Inferior parietal cortex (tissue), 1 donor: ENCODE results near the gene ADCYAP1R1.

Experiments
- DNase-seq: peaks from one replicate; pipeline ENCODE4 v3.0.0-alpha.2; 2016; ENCODE audit errors: extremely low spot score

Gene ADCYAP1R1

DNA sequence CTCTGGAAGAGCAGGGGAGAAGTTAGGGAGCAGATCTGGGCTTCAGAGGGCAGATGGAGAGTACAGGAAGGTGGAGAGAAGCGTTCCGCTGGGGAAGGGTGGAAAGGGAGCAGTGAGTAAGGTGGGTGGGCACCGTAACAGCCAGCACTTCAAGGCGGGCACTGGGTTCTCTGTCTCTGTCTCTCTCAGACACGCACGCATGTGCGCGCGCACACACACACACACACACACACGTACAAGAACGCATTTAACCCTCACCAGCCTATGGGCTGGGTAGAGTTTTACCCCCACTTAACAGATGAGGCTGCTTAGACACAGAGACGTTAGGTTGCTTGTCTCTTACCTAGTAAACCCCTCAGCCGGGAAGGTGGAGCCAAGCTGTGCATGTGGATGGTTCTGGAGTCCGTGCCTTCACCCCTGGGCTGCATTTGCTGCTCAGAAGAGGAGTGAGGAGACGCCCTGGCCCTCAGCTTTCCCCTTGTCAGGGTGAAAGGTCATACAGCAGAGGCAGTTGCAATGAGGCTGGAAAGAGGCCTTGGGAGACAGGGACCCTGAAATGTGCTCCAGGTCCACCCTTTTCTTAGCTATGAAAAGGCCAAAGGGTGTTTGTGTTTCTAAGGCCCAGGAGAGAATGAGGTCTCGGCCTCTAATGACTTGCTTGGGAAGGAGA is 16.0 kb downstream of the ADCYAP1R1 start:
- DNase-seq, result no peak

DNA sequence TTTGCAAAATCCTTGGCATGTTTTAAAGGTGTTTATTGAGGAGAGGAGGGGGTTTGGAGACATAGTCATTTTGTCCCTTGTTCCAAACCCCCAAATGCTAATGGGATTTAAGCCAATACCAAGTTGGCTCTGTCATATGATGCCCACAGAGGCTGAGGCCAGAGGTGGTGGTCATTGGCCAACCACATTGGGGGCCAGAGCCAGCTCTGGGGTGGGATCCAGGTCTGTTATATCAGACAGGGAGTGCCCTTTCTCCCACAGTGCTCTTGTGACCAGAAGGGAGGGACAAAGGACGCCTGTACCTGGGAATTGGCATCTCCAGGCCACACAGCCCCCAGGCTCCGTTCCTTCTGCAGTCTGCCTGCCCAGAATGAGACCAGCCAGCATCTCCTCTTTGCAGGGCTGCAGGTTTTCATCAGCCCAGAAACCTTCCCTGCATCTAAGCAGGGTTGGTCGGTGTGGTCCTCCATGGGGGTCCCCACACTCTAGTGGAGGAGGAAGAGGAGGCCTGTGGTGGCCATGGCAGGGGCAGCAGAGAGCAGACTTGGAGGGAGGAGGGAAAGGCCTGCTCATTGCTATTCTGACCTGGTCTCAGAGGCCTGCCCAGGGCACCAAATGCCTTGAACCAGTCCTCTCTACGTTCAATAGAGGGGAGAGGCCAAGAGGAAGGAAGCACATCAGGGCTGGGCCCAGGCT is 17.9 kb downstream of the ADCYAP1R1 start:
- no peak for DNase-seq

- DNase-seq, result no peak
Measured at GRCh38 chr7:31070991-31071644, 19.0 kb downstream of the ADCYAP1R1 start.

DNA sequence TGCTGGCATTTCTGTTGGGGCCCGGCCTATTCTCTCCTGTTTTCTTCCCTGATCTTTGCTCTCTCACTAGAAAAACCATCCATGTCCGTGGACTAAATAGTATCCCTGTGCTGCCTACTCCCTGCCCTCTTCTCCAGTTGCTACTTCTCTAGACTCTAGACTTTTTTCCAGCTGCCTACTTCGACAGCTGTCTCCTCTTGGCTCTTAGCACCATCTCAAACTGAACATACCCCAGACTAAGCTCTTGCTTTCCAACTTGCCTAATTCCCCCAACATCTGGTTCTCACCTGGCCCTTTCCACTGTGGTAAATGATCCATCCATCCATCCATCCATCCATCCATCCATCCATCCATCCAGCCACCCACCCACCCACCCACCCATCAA is 19.5 kb downstream of the ADCYAP1R1 start:
- DNase-seq, result no peak

GRCh38 chr7:31073326-31074119 is 21.4 kb downstream of the ADCYAP1R1 start:
- DNase-seq, result no peak

GRCh38 chr7:31074120-31074383 is 21.9 kb downstream of the ADCYAP1R1 start:
- DNase-seq, result no peak

DNA sequence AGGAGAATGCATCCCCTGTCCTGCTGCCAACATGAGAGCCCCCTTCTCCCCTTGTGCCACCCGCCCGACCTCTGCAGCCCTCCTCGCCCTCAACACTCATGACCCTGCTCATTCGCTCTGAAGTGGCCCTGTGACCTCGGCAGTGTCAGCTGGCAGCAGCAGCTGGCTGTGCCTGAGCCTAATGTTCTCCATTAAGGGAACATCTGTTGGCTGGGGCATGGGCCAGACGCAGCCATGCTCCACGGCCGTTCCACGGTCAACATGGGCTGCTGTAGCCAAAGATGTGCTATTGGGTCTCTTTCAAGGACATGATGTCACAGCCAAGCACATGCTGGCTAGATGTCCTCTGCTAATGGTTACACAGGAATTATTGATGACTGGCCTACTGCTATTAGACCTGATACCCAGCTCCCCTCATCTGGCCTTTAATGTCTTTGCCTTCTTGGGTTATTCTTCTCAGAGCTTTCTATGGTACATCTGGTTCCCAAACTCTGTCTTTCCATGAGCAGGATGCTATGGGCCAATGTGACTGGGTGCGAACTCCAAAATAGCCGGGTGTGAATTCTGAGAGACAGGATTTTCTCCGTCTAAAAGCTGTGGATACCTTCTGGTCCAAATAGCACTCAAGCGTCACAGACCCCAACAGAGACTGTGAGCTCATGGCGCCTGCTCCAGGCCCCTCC is 22.4 kb downstream of the ADCYAP1R1 start:
- DNase-seq, result no peak

- no peak for DNase-seq
Measured at GRCh38 chr7:31075086-31075405, 22.9 kb downstream of the ADCYAP1R1 start.

- no peak for DNase-seq
Measured at GRCh38 chr7:31076051-31076450, 23.9 kb downstream of the ADCYAP1R1 start.

DNA sequence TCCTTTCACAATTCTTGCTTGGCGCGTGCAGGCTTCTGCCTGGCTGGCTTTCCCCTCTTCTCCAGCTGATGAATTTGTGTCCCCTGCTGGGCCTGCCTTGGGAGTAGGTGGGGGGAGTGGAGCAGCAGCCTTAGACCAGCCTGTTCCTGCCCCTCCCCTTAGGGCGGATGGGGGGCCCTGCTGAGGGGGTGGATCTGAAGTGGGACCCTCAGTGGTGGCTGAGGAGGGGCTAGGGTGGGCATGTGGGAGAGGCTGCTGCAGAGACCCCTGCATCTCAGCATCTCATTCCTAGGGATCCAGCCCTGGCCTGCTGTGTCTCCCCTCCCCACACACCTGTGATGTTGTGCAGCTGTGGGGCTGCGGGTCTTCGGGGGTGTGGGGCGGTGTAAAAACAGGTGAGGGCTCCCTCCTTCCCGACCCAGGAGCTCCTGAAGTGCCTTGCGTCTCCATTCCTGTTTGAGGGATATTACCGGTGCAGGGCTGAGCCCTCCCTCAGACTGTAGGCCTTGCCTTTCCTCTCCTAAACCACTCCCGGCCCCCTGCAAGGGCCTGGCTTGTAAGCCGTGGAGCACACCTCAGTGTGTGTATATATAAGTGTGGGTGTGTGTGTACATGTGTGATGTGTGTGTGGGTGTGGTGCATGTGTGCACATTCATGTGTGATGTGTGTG is 24.7 kb downstream of the ADCYAP1R1 start:
- DNase-seq, result no peak

GRCh38 chr7:31077484-31078362 is 25.6 kb downstream of the ADCYAP1R1 start:
- no peak for DNase-seq

GRCh38 chr7:31078363-31078990 is 26.4 kb downstream of the ADCYAP1R1 start:
- no peak for DNase-seq

GRCh38 chr7:31079126-31079823 is 27.2 kb downstream of the ADCYAP1R1 start:
- no peak for DNase-seq

DNA sequence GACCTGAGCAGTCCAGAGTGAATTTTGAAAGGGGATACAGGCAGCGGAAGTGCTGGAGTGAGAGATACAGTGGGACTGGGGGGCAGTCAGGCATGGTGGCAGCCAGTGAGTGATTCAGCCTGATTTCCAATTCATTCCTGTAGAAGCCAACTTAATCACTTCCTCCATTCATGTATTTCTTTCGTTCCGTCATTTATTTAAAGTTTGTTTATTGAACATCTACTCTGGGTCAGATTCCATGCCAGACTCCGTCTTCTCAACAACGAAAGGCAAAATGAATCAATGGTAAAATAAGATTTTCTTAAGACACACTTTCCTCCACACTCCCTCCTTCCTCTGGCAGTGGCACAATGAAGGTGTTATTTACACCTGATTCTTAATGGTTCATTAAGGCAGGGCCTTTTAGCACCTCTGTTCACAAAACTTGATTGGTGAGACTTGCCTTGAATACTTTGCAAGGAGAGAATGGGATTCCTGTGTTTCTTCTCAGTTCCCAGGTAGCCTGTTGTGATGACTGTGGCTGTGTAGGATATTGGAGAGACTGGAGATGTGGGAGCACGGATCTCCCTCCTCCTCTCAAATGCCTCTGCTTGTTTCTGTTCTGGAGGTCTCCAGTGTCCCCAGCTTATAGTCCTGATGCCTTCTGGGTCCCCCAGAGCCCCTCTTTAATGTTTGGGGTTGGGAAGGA is 27.9 kb downstream of the ADCYAP1R1 start:
- no peak for DNase-seq

DNA sequence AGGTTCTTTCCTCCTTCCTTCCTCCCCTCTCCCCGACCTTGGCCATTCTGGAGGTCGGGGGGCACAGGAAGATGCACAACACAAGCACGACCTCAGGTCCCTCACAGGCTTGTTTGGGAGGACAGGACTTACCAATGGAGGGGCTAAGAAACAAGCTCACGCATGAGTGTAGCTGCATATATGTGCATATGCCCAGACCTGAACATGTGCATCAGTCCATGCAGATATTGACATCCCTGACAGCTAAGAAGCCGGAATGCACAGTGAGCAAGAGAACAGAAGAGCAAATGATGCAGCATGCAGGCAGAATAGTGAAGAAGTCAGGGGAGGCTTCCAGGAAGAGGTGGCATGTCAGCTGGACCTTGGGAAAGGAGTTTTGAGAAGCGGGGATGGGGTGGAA is 28.7 kb downstream of the ADCYAP1R1 start:
- DNase-seq, result no peak

DNA sequence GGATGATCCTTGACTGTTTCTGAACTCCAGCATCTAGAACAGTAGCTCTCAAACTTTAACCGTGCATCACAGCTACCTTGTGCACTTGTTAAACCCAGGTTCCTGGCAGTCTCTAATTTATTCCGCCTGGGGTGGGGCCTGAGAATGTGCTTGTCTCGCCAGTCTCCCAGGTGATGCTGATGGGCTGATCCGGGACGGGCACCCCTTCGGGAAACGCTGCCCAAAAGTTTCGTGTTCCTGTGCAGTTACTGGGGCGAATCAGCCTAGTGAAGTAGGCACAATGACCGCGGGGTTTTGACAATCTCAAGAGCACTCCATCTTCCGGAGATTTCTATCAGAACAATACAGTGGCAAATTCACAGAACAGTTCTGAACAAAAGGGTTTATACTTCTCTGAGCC is 29.9 kb downstream of the ADCYAP1R1 start:
- no peak for DNase-seq

DNA sequence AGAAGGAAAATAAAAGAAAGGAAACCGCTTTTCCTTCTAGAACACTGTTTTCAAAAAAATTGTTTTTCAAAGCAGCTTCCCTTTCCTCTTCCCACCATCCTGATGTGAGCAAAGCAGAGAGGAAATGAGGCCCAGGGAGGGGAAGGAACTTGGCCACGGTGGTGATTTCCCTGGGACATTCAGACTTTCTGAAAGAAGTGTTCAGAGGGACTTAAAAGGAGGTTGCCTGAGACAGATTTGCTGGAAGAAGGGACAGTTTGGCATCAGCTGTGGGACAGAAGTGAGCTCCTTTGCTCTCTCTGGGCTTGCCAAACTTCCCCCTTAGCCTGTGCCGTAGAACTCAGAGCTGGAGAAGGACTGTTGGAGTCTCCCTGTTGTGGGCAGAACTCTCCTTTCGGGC is 30.3 kb downstream of the ADCYAP1R1 start:
- no peak for DNase-seq

DNA sequence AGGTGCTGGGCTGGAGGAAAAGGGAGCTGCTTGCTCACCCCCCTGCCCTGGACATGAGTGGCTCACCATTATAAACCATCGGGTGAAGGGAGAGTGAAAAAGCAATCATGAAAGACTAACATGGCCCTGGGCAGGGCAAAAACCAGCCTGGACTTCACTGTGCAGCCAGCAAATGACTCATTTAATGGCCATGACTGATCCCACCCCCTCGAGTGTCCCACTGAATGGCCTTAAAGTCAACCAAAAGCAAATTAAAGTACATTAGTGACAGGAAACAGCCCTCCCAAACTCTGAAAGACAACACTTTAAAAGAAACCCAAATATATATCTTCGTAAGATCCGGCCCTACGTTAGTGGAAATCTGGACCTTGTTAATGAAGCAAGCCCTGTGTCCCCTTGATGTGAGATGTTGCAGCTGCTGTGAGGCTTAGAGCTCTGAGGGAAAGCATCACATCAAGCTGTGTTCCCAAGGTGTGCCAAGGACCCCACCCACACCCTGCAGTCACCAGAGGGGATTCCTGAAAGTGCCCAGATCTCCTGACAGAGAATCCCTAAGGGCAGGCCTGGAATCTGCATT is 31.2 kb downstream of the ADCYAP1R1 start:
- no peak for DNase-seq

GRCh38 chr7:31084226-31084625 is 32.1 kb downstream of the ADCYAP1R1 start:
- no peak for DNase-seq
